ENCODE results near the gene YDJC. TPM values are rescaled to one million over a fixed set of nuclear protein-coding genes. Genes with fewer than 3 reads are reported as not detected.

YDJC gene
- total and polyA plus RNA-seq, 2 experiments from 2014 or later = 53.3 to 83.7 TPM

GRCh38 chr22:21634081-21634480, 4.3 kb upstream of the YDJC start:
- no peak for ATAC-seq
- H3K27ac ChIP-seq (ENCODE audit: low read depth) = no peak overlapping the region
- no peak overlapping the region for H3K4me3 Mint-ChIP-seq

More at GRCh38 chr22:21634081-21634480, 4.3 kb upstream of the YDJC start:
- no peaks in the 10 kb centered on the region for H3F3A ChIP-seq (replicated peaks; ENCODE audit: low read depth)
- H3K36me3 Mint-ChIP-seq (ENCODE audit: low read depth) = no peaks in the 10 kb centered on the region; the same call in 2 of the 3 replicates
- H3K4me1 ChIP-seq (ENCODE audit: insufficient read depth) = no peaks in the 10 kb centered on the region
- no peak overlapping the region for H3K27ac Mint-ChIP-seq
- no peak for DNase-seq (ENCODE audit: low spot score)
- H3K27me3 Mint-ChIP-seq (ENCODE audit: insufficient read depth, low read depth, poor library complexity) = peaks cover 19% of the 10 kb centered on the region
- no peak overlapping the region for H3K4me3 ChIP-seq
- H3K9me3 Mint-ChIP-seq = peaks cover 5% of the 10 kb centered on the region; the same call in 1 of the 3 replicates
- H3K36me3 ChIP-seq (ENCODE audit: insufficient read depth) = no peaks in the 10 kb centered on the region
- H4K20me1 ChIP-seq (replicated peaks; ENCODE audit: insufficient read depth) = no peaks in the 10 kb centered on the region
- no peaks in the 10 kb centered on the region; the same call in 1 of the 2 replicates for H3K79me2 ChIP-seq (replicated peaks; ENCODE audit: insufficient read depth)
- no peak overlapping the region for H2AFZ ChIP-seq
- H3K4me2 ChIP-seq = no peak overlapping the region
- no peaks in the 10 kb centered on the region for H3K9me2 ChIP-seq (ENCODE audit: insufficient read depth)
- no peak for TF ChIP-seq JUNB (IDR thresholded peaks at IDR 0.05; ENCODE audit: unreplicated experiment)
- no peak for TF ChIP-seq REST (IDR thresholded peaks at IDR 0.05; ENCODE audit: unreplicated experiment)
- TF ChIP-seq ZNF114 (CRISPR knock-in tag; IDR thresholded peaks at IDR 0.05) = no peak
- no peak for TF ChIP-seq ZNF331 (CRISPR knock-in tag; IDR thresholded peaks at IDR 0.05; ENCODE audit: low read depth)
- TF ChIP-seq EZH2phosphoT487 (IDR thresholded peaks at IDR 0.05; ENCODE audit: unreplicated experiment) = no peak
- no peak for TF ChIP-seq EZH2 (IDR thresholded peaks at IDR 0.05; ENCODE audit: low read depth, unreplicated experiment)
- TF ChIP-seq, protein P1, sequence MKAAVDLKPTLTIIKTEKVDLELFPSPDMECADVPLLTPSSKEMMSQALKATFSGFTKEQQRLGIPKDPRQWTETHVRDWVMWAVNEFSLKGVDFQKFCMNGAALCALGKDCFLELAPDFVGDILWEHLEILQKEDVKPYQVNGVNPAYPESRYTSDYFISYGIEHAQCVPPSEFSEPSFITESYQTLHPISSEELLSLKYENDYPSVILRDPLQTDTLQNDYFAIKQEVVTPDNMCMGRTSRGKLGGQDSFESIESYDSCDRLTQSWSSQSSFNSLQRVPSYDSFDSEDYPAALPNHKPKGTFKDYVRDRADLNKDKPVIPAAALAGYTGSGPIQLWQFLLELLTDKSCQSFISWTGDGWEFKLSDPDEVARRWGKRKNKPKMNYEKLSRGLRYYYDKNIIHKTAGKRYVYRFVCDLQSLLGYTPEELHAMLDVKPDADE (IDR thresholded peaks at IDR 0.05) = no peak
- TF ChIP-seq CREB1 (CRISPR knock-in tag; IDR thresholded peaks at IDR 0.05; ENCODE audit: low read depth) = no peak
- TF ChIP-seq, protein P2, sequence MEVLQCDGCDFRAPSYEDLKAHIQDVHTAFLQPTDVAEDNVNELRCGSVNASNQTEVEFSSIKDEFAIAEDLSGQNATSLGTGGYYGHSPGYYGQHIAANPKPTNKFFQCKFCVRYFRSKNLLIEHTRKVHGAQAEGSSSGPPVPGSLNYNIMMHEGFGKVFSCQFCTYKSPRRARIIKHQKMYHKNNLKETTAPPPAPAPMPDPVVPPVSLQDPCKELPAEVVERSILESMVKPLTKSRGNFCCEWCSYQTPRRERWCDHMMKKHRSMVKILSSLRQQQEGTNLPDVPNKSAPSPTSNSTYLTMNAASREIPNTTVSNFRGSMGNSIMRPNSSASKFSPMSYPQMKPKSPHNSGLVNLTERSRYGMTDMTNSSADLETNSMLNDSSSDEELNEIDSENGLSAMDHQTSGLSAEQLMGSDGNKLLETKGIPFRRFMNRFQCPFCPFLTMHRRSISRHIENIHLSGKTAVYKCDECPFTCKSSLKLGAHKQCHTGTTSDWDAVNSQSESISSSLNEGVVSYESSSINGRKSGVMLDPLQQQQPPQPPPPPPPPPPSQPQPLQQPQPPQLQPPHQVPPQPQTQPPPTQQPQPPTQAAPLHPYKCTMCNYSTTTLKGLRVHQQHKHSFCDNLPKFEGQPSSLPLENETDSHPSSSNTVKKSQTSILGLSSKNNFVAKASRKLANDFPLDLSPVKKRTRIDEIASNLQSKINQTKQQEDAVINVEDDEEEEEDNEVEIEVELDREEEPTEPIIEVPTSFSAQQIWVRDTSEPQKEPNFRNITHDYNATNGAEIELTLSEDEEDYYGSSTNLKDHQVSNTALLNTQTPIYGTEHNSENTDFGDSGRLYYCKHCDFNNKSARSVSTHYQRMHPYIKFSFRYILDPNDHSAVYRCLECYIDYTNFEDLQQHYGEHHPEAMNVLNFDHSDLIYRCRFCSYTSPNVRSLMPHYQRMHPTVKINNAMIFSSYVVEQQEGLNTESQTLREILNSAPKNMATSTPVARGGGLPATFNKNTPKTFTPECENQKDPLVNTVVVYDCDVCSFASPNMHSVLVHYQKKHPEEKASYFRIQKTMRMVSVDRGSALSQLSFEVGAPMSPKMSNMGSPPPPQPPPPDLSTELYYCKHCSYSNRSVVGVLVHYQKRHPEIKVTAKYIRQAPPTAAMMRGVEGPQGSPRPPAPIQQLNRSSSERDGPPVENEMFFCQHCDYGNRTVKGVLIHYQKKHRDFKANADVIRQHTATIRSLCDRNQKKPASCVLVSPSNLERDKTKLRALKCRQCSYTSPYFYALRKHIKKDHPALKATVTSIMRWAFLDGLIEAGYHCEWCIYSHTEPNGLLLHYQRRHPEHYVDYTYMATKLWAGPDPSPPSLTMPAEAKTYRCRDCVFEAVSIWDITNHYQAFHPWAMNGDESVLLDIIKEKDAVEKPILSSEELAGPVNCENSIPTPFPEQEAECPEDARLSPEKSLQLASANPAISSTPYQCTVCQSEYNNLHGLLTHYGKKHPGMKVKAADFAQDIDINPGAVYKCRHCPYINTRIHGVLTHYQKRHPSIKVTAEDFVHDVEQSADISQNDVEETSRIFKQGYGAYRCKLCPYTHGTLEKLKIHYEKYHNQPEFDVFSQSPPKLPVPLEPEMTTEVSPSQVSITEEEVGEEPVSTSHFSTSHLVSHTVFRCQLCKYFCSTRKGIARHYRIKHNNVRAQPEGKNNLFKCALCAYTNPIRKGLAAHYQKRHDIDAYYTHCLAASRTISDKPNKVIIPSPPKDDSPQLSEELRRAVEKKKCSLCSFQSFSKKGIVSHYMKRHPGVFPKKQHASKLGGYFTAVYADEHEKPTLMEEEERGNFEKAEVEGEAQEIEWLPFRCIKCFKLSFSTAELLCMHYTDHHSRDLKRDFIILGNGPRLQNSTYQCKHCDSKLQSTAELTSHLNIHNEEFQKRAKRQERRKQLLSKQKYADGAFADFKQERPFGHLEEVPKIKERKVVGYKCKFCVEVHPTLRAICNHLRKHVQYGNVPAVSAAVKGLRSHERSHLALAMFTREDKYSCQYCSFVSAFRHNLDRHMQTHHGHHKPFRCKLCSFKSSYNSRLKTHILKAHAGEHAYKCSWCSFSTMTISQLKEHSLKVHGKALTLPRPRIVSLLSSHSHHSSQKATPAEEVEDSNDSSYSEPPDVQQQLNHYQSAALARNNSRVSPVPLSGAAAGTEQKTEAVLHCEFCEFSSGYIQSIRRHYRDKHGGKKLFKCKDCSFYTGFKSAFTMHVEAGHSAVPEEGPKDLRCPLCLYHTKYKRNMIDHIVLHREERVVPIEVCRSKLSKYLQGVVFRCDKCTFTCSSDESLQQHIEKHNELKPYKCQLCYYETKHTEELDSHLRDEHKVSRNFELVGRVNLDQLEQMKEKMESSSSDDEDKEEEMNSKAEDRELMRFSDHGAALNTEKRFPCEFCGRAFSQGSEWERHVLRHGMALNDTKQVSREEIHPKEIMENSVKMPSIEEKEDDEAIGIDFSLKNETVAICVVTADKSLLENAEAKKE (CRISPR knock-in tag; IDR thresholded peaks at IDR 0.05) = no peak
- no peaks in the 10 kb centered on the region for H3K27me3 ChIP-seq (ENCODE audit: insufficient read depth)
- H3K4me1 Mint-ChIP-seq = no peaks in the 10 kb centered on the region
